ENCODE results near the gene TRIM51.
"Not testable (repeated sequence)": the region's sequence is repeated elsewhere in the genome, so short reads cannot be mapped to it uniquely, and the experiment has no call there.

The TRIM51 gene, protein sequence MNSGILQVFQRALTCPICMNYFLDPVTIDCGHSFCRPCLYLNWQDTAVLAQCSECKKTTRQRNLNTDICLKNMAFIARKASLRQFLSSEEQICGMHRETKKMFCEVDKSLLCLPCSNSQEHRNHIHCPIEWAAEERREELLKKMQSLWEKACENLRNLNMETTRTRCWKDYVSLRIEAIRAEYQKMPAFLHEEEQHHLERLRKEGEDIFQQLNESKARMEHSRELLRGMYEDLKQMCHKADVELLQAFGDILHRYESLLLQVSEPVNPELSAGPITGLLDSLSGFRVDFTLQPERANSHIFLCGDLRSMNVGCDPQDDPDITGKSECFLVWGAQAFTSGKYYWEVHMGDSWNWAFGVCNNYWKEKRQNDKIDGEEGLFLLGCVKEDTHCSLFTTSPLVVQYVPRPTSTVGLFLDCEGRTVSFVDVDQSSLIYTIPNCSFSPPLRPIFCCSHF

GRCh38 chr11:55882997-55883396, at the start of gene TRIM51:
TSS of gene TRIM51 (plus strand) at chr11:55883297. CDS start at chr11:55885429, 2,132 bp downstream.
- DNase-seq (ENCODE audit: low spot score), result not testable (repeated sequence)

DNA sequence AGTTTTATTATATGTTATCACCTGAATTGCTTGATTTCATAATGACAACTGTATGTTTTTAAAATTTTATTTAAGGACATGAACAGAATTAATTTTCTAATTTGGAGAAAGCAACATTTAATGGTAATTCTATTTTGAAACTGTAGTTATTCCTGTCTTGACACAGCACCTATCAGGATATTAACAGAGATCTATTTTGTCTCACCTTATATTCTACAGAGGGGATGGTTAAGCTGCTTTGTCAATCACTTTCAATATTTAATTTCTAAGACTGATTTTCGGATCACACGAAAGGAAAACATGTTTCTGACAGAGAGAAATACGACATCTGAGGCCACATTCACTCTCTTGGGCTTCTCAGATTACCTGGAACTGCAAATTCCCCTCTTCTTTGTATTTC, 44.6 kb upstream of the TRIM51 start, which contains the start of gene OR5D16:
Gene OR5D16, plus strand, starts transcription at position 301 of the 400 bp plus-strand sequence. Its CDS starts 0 bp downstream, at position 301.
- DNase-seq (ENCODE audit: low spot score), result no peak

GRCh38 chr11:55847453-55847852, 35.6 kb upstream of the TRIM51 start:
- DNase-seq (ENCODE audit: low spot score), result no peak

DNA sequence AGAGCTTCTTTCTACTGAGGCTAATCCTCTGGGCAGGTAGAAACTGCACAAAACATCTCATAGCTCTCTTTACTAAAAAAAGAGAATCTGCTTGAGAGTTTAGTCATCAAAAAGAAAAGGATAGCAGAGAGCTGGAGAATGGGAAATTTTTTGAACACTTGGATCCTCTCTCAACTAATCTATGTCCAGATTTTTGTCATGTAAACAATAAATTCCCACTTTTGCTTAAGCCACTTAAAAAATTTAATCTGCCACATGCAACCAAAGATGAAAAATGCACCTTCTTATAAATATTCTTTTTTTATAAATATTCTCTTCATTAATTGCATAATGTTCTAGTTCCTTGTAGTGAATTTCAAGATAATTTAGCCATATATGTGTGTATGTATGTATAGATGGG, 34.1 kb upstream of the TRIM51 start:
- DNase-seq (ENCODE audit: low spot score), result no peak

DNA sequence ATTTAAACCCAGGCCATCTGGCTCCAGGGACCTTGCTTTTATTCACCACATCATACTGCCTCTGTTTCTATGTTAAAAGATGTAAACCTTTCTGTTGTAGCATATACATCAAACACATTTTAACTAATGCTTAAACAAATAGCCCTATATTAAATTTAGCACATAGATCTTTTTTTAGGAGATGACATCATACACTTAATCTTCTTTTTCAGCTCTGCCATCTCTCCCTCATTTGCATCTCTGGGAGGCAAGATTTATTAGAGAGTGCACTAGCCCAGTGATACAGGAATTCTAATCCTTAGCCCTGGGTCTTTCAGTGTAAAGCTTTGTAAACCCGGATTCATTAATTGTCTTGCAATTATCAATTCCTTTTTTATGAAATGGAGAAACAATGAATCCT, 31.0 kb upstream of the TRIM51 start:
- DNase-seq (ENCODE audit: low spot score), result no peak

DNA sequence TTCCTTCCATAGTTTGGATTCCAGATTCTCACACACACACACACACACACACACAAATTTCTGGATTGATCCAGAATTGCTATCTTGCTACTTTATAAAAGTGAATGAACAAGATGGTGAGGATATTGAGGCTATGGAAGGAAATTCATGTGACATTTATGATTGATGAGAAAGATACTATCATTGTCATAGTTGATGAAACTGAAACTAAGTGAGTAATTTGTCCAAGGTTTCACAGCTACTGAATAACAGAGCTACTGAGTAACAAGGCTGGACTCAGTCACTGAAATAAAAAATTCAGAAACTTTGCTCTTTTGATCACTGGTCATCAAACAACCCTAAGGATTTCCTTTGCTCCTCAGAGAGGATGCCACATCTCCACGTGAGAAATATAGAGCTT, 28.4 kb upstream of the TRIM51 start:
- no peak for DNase-seq (ENCODE audit: low spot score)

- DNase-seq (ENCODE audit: low spot score), result not testable (repeated sequence)
These were observed 15.7 kb upstream of the TRIM51 start for GRCh38 chr11:55867354-55867753.

DNA sequence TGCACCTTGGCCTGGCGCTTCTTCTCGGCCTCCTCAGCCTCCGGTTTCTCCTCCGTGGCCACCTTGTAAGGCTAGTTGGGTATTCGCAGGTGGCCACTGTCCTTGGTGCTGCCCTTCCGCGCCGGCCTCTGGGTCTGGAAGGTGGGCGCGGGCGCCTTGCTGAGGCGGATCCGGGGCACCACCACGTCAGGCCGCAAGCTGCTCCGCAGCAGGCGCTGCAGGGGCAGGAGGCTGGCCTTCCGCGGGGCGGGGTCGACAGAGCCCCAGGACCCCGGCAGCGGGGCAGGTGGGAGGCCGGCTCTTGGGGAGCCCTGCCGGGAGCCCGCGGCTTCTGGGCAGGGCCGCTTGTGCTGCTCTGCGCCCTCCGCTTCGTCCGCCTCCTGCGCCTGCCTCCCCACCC, 10.4 kb upstream of the TRIM51 start:
- not testable (repeated sequence) for DNase-seq (ENCODE audit: low spot score)

- DNase-seq (ENCODE audit: low spot score), result not testable (repeated sequence)
These were observed 10.0 kb upstream of the TRIM51 start for GRCh38 chr11:55873146-55873545.

DNA sequence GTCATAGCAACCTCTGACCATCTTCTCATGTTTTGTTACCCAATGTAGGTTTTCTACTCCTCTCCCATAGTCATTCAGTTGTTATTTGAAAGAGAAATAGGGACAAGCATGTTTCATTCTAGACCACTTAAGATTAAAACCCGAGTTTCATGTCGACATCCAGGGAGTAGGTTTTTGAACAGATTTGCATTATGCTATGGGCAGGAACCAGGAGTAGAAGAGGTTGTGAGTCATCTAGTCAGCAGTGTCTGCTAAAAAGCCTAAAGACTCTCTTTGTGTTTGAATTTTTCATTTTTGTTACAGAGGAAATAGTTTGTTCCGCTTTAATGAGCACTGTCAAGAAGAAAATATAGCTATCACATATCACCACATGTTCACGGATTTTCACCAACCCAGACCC, 1.9 kb downstream of the TRIM51 start:
- not testable (repeated sequence) for DNase-seq (ENCODE audit: low spot score)

GRCh38 chr11:55885481-55885880, 2.4 kb downstream of the TRIM51 start:
- not testable (repeated sequence) for DNase-seq (ENCODE audit: low spot score)

DNA sequence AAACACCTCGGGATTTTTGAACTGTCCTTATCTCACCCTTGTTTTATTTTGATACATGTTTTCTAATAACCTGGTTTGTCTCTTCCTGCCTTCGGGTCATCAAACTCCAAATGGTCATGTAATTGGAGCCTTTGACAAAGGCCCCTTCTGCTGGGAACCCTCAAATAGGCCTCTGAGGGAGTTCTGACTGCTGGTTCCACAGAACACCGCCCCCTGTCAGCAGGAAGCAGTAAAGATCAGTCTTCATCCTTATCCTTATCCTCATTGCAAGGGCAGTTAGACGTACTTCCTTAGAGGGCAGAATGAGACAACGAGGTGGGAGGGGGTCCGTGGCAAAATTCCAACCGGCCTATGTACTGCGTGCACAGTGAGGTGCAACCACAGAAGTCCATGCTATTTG, 12.1 kb downstream of the TRIM51 start:
- no peak for DNase-seq (ENCODE audit: low spot score)

- DNase-seq (ENCODE audit: low spot score), result no peak
These were observed 19.2 kb downstream of the TRIM51 start for GRCh38 chr11:55902308-55902707.

DNA sequence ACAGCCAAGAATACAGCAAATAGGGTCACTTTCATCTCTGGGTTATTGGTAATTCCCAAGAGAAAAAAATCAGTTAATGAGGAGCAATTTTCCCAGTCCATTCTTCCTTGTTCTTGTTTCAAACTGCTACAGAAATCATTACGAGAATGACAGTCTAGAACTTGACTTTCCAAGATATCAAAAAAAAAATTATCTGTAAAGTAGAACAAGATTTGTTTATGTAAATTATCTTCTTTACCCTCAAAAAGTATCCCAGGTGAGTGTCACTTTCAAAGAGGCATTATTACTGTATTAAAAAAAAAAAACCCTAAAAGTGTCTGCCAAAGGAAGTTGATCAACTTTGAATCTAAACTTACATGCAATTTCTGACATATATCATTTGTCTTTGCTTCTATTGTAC, 31.4 kb downstream of the TRIM51 start, which contains the start of gene OR5W2:
Gene OR5W2, minus strand, starts transcription at position 101 of the 400 bp plus-strand sequence. Its CDS starts 0 bp downstream, at position 101.
- DNase-seq (ENCODE audit: low spot score), result no peak

GRCh38 chr11:55920537-55920936, 37.4 kb downstream of the TRIM51 start:
- no peak for DNase-seq (ENCODE audit: low spot score)

GRCh38 chr11:55936300-55936699, 53.2 kb downstream of the TRIM51 start, which contains the start of gene OR5I1:
TSS of gene OR5I1 (minus strand) at chr11:55936400. CDS start at chr11:55936400, 0 bp downstream.
- DNase-seq (ENCODE audit: low spot score), result no peak
